ENCODE measurements around the gene RASA3. TPM values are rescaled to one million over a fixed set of nuclear protein-coding genes. Genes with fewer than 3 reads are reported as not detected.

RASA3 gene
- total and polyA plus RNA-seq, 10 of the 15 experiments (the other 5 are each of a cell fraction or from before 2014, with no cell fraction given): 0.79 to 33.9 (median 17.6) TPM

GRCh38 chr13:114102521-114103288 is 29.7 kb downstream of the RASA3 start:
- Histone ChIP-seq H3K4me1 (ENCODE audit: control insufficient read depth, insufficient read depth, low read length) (no peaks in the 10 kb centered on the region; the same call in 1 of the 2 replicates), H3K4me2 (ENCODE audit: control insufficient read depth, insufficient read depth) (no peak overlapping the region), H3K27me3 (replicated peaks in 1 of 2; ENCODE audit: control insufficient read depth in 2 of 2, insufficient read depth in 2 of 2, low read length in 1 of 2) (no peaks in the 10 kb centered on the region), H3K27ac (ENCODE audit: control insufficient read depth, insufficient read depth) (no peak overlapping the region), H3K4me3 (no peak overlapping the region), H4K20me1 (ENCODE audit: control insufficient read depth, insufficient read depth) (0 out of 2 replicates have a peak, but pooled peaks cover 4% of the 10 kb centered on the region), H2AFZ (ENCODE audit: control insufficient read depth, low read depth, low read length) (no peak overlapping the region), H3K36me3 (ENCODE audit: control insufficient read depth in 2 of 2, insufficient read depth in 2 of 2, low read length in 1 of 2) (peaks cover 0 to 2% of the 10 kb centered on the region in 2 experiments; a peak in 2 of 4 replicates), H3K79me2 (ENCODE audit: control insufficient read depth, insufficient read depth, low read length) (no peaks in the 10 kb centered on the region; the same call in 1 of the 2 replicates), H3K9ac (ENCODE audit: control insufficient read depth, insufficient read depth, low read length) (no peak overlapping the region), H3K9me3 (replicated peaks; ENCODE audit: control insufficient read depth, insufficient read depth, low read length) (no peaks in the 10 kb centered on the region; the same call in 2 of the 3 replicates)
- ChIA-PET SMC1A (ENCODE audit: uncharacterized antibody, unreplicated experiment) (no interaction called here), POLR2A (no interaction called here), CTCF (no interaction called here), RAD21 (ENCODE audit: unreplicated experiment) (no interaction called here)
- FAIRE-seq: no peak
- no peak for DNase-seq (ENCODE audit: low read depth, low spot score)
- intact Hi-C loops (cut with micrococcal nuclease; ENCODE audit: unreplicated experiment) (no loop called here), in situ Hi-C loops (cut with MboI) (no loop called here)
- 85% methylated on average over 29 of the region's 29 CpGs for WGBS (ENCODE audit: insufficient coverage, insufficient replicate concordance, low lambda C conversion rate, missing lambda C conversion rate)
- TF ChIP-seq FOXK2 (IDR thresholded peaks at IDR 0.05) (no peak), NRF1 (conservative IDR thresholded peaks at IDR 0.05; ENCODE audit: low read depth, low read length) (no peak)
- ATAC-seq: no peak
- BruUV-seq (replicated peaks): no TSS peak

DNA sequence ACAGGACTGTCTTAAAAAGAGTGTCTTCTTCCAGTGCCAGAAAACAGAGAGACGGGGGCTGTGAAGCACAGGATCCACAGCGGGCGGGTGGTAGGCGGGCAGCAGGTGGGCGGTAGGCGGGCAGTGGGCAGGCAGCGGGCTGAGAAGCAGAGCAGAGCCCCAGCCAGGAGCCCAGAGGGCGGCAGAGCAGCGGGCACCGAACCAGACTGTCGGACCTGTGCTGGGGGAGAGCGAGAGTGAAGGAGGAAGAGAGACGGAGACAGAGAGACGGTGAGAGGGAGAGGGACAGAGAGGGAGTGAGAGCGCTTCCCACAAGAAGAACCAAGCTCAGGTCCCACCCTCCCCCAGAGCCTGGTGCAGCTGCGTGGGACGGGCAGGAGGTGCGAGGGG is 30.3 kb downstream of the RASA3 start:
- H3K4me1 ChIP-seq (ENCODE audit: control insufficient read depth, insufficient read depth, low read length): no peaks in the 10 kb centered on the region; the same call in 1 of the 2 replicates

More for the DNA sequence above, 30.3 kb downstream of the RASA3 start:
- Histone ChIP-seq H3K36me3 (ENCODE audit: control insufficient read depth in 2 of 2, insufficient read depth in 2 of 2, low read length in 1 of 2) (peaks cover 0 to 2% of the 10 kb centered on the region in 2 experiments; a peak in 2 of 4 replicates), H3K4me2 (ENCODE audit: control insufficient read depth, insufficient read depth) (no peak overlapping the region), H3K4me3 (no peak overlapping the region), H2AFZ (ENCODE audit: control insufficient read depth, low read depth, low read length) (no peak overlapping the region), H3K79me2 (ENCODE audit: control insufficient read depth, insufficient read depth, low read length) (no peaks in the 10 kb centered on the region; the same call in 1 of the 2 replicates), H4K20me1 (ENCODE audit: control insufficient read depth, insufficient read depth) (0 out of 2 replicates have a peak, but pooled peaks cover 4% of the 10 kb centered on the region), H3K9me3 (replicated peaks; ENCODE audit: control insufficient read depth, insufficient read depth, low read length) (no peaks in the 10 kb centered on the region; the same call in 2 of the 3 replicates), H3K9ac (ENCODE audit: control insufficient read depth, insufficient read depth, low read length) (no peak overlapping the region), H3K27me3 (replicated peaks in 1 of 2; ENCODE audit: control insufficient read depth in 2 of 2, insufficient read depth in 2 of 2, low read length in 1 of 2) (no peaks in the 10 kb centered on the region), H3K27ac (ENCODE audit: control insufficient read depth, insufficient read depth) (no peak overlapping the region)
- in situ Hi-C loops (cut with MboI): no loop called here
- ATAC-seq (no peak), FAIRE-seq (no peak), DNase-seq (ENCODE audit: low read depth, low spot score) (no peak)
- no TSS peak for BruUV-seq (replicated peaks)
- POLR2A ChIA-PET: no interaction called here
- RAD21 ChIA-PET (ENCODE audit: unreplicated experiment): no interaction called here
- TF ChIP-seq BACH1 (IDR thresholded peaks at IDR 0.05; ENCODE audit: borderline replicate concordance) (no peak), CBFB (IDR thresholded peaks at IDR 0.05; ENCODE audit: low read depth) (no peak), SKIL (IDR thresholded peaks at IDR 0.05; ENCODE audit: low read depth, poor library complexity, severe bottlenecking) (no peak), EZH2 (IDR thresholded peaks at IDR 0.05; ENCODE audit: borderline replicate concordance, control insufficient read depth, low read depth, low read length) (no peak)
- TF ChIP-seq, protein P1, sequence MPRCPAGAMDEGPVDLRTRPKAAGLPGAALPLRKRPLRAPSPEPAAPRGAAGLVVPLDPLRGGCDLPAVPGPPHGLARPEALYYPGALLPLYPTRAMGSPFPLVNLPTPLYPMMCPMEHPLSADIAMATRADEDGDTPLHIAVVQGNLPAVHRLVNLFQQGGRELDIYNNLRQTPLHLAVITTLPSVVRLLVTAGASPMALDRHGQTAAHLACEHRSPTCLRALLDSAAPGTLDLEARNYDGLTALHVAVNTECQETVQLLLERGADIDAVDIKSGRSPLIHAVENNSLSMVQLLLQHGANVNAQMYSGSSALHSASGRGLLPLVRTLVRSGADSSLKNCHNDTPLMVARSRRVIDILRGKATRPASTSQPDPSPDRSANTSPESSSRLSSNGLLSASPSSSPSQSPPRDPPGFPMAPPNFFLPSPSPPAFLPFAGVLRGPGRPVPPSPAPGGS (IDR thresholded peaks at IDR 0.05; ENCODE audit: borderline replicate concordance, insufficient read depth, low read depth, low read length, poor library complexity, severe bottlenecking): no peak
- CTCF ChIA-PET: no interaction called here
- SMC1A ChIA-PET (ENCODE audit: uncharacterized antibody, unreplicated experiment): no interaction called here
- 91% methylated on average over 13 of the region's 18 CpGs for whole genome bisulfite sequencing (ENCODE audit: insufficient coverage, insufficient replicate concordance, low lambda C conversion rate, missing lambda C conversion rate)
- intact Hi-C loops (cut with micrococcal nuclease; ENCODE audit: unreplicated experiment): no loop called here

All from GM12878 (cell line).